Trophoblast cell (in vitro differentiated cells and primary cell): ENCODE results near the gene MST1.
"Not testable (repeated sequence)": the region's sequence is repeated elsewhere in the genome, so short reads cannot be mapped to it uniquely, and the experiment has no call there.

ENCODE experiments used
- DNase-seq, 2 donors: peaks; one replicate each; pipeline ENCODE4 v3.0.0-alpha.2; 2016
- H2AFZ ChIP-seq: 2 replicates; pipeline ENCODE4 v1.6.1; 2013; ENCODE audit warnings: low read length, moderate library complexity, mild to moderate bottlenecking; ENCODE audit not compliant: insufficient read depth, poor library complexity
- H2AK5ac ChIP-seq: 2 replicates; pipeline ENCODE4 v1.6.1; 2013; ENCODE audit warnings: mild to moderate bottlenecking, low read length
- H2BK120ac ChIP-seq: 2 replicates; pipeline ENCODE4 v1.6.1; 2013; ENCODE audit warnings: low read length, mild to moderate bottlenecking, moderate library complexity; ENCODE audit not compliant: insufficient read depth, poor library complexity
- H2BK12ac ChIP-seq: 2 replicates; pipeline ENCODE4 v1.6.1; 2013; ENCODE audit warnings: mild to moderate bottlenecking, low read length, moderate library complexity
- H2BK5ac ChIP-seq: 2 replicates; pipeline ENCODE4 v1.6.1; 2013; ENCODE audit warnings: low read length, low read depth, moderate library complexity, mild to moderate bottlenecking; ENCODE audit not compliant: poor library complexity
- H3K14ac ChIP-seq: 2 replicates; pipeline ENCODE4 v1.6.1; 2013; ENCODE audit warnings: mild to moderate bottlenecking, low read length
- H3K18ac ChIP-seq: 2 replicates; pipeline ENCODE4 v1.6.1; 2013; ENCODE audit warnings: mild to moderate bottlenecking, low read length
- H3K23ac ChIP-seq: 2 replicates; pipeline ENCODE4 v1.6.1; 2013; ENCODE audit warnings: low read length
- H3K27ac ChIP-seq: 2 replicates; pipeline ENCODE4 v1.5.1; 2013; ENCODE audit warnings: low read depth, mild to moderate bottlenecking, inconsistent platforms, low read length, moderate library complexity
- H3K27me3 ChIP-seq: 2 replicates; pipeline ENCODE4 v1.6.1; 2013; ENCODE audit warnings: inconsistent platforms, mild to moderate bottlenecking, low read length, moderate library complexity; ENCODE audit not compliant: insufficient read depth
- H3K36me3 ChIP-seq, 2 experiments: 1 replicate in 1 of 2; 2 replicates in 1 of 2; pipeline ENCODE4 v1.6.1; 2013; ENCODE audit warnings: low read length in 2 of 2, mild to moderate bottlenecking in 2 of 2, moderate library complexity in 1 of 2; ENCODE audit not compliant: insufficient read depth in 2 of 2, control insufficient read depth in 1 of 2
- H3K4ac ChIP-seq: 2 replicates; pipeline ENCODE4 v1.6.1; 2013; ENCODE audit warnings: low read depth, mild to moderate bottlenecking, low read length, moderate library complexity
- H3K4me1 ChIP-seq, 2 experiments: 1 replicate in 1 of 2; 2 replicates in 1 of 2; pipeline ENCODE4 v1.6.1; 2013; ENCODE audit warnings: low read length in 2 of 2, mild to moderate bottlenecking in 2 of 2, moderate library complexity in 1 of 2; ENCODE audit not compliant: insufficient read depth in 2 of 2, control insufficient read depth in 1 of 2
- H3K4me2 ChIP-seq: 2 replicates; pipeline ENCODE4 v1.6.1; 2013; ENCODE audit warnings: inconsistent platforms, mild to moderate bottlenecking, low read length, moderate library complexity
- H3K4me3 ChIP-seq: 2 replicates; pipeline ENCODE4 v1.5.1; 2013; ENCODE audit warnings: mild to moderate bottlenecking, low read depth, low read length, inconsistent platforms
- H3K79me1 ChIP-seq: one replicate; pipeline ENCODE4 v1.6.1; 2013; ENCODE audit warnings: low read length
- H3K79me2 ChIP-seq: 2 replicates; pipeline ENCODE4 v1.6.1; 2013; ENCODE audit warnings: low read length, mild to moderate bottlenecking; ENCODE audit not compliant: control insufficient read depth, insufficient read depth, poor library complexity
- H3K9ac ChIP-seq: 2 replicates; pipeline ENCODE4 v1.6.1; 2013; ENCODE audit warnings: mild to moderate bottlenecking, low read length
- H3K9me3 ChIP-seq: 2 replicates; pipeline ENCODE4 v1.6.1; 2013; ENCODE audit warnings: low read depth, mild to moderate bottlenecking, control low read depth, inconsistent platforms, low read length; ENCODE audit not compliant: insufficient read depth
- H4K12ac ChIP-seq: 2 replicates; pipeline ENCODE4 v1.6.1; 2013; ENCODE audit warnings: low read depth, mild to moderate bottlenecking, low read length, moderate library complexity
- H4K8ac ChIP-seq: 2 replicates; pipeline ENCODE4 v1.6.1; 2013; ENCODE audit warnings: low read depth, mild to moderate bottlenecking, low read length, moderate library complexity
- H4K91ac ChIP-seq: one replicate; pipeline ENCODE4 v1.6.1; 2013; ENCODE audit warnings: low read depth, mild to moderate bottlenecking, low read length, moderate library complexity
- WGBS: extraction: QIAGEN DNeasy Blood & Tissue Kit; methylation state at CpG from one replicate; pipeline ENCODE4 v1.1.7; 2013; ENCODE audit warnings: missing lambda C conversion rate; ENCODE audit not compliant: insufficient read length, insufficient coverage; ENCODE audit errors: extremely low coverage; 5-methylcytosine and 5-hydroxymethylcytosine counted together

Gene MST1

DNA sequence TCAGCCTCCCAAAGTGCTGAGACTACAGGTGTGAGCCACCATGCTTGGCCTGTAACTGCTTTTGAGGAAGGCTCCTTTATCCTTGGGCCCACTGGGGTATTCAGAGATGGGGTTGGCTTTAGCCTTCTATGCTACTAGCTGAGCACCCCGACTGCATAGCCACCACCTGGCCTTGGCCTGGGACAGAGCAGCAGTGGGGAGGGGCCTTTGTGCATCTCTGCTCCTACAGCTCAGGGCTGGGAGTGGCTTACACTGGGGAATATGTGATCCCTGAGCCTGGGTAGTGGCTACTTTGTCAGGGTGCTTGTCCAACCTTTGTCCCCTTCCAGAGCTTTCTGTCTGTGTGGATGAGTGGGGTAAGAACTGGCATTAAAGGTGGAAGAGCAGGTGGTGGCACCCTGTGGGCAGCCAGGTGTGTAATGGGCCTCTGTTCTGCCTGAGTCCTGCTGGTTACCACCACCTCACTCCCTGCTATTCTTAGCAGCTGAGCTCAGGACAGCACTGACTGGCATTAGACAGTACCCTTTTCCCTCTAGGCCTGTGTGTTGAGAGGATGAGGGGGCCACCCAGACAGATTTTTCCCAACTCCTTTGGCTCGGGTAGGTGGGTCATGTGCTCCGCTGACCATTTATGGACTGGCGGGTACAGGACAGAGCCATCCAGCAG, 6.2 kb upstream of the MST1 start:
- not testable (repeated sequence) for H4K91ac ChIP-seq, H2BK120ac ChIP-seq, H3K4ac ChIP-seq, H2AFZ ChIP-seq, H4K8ac ChIP-seq, H3K27me3 ChIP-seq, H3K79me1 ChIP-seq, DNase-seq, H2AK5ac ChIP-seq, H4K12ac ChIP-seq, H3K4me2 ChIP-seq, H3K9ac ChIP-seq, H3K9me3 ChIP-seq, H3K18ac ChIP-seq, H3K4me1 ChIP-seq, H3K27ac ChIP-seq, H3K23ac ChIP-seq, H3K79me2 ChIP-seq, H2BK12ac ChIP-seq, H2BK5ac ChIP-seq, H3K14ac ChIP-seq, H3K4me3 ChIP-seq
- H3K36me3 ChIP-seq, result peaks cover 17 to 30% of the 10 kb centered on the region in 2 experiments
- no CpG with 5 or more reads among the region's 4 CpGs for WGBS

DNA sequence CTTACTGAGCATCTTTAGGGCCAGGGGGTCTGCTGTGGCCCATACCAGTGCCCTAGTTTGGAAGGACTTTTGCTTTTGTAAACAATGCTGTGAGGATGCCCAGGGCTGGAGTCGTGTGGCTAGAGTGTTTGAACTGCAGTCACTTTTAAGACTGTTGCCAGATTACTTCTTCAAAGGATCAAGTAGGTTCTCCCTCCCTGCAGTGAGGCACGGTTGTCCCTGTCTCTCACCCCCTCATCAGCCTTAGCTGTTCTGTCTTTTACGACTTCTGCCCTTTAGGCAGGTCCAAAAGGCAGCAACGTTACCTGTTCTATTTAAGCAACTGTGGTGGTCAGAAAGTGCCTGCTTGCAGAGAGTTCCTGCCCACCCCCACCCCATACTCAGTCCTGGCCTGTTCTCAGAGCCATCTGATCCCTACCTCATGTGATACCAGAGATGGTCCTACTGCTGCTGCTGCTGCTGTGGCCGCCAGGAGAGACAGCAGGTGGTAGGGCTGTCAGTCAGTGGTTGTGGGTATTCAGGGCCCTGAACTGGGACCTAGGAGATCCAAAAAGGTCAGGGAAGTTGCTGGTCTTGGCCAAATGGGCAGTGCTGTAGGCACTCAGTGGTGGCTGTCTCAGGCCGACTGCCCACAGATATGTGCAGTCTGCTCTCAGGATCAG, 5.3 kb upstream of the MST1 start:
- not testable (repeated sequence) for H2AFZ ChIP-seq, H3K14ac ChIP-seq, H3K9me3 ChIP-seq, H2BK5ac ChIP-seq, H3K4me2 ChIP-seq, H4K8ac ChIP-seq, H3K4me3 ChIP-seq, H2AK5ac ChIP-seq, H3K27ac ChIP-seq, DNase-seq, H3K79me2 ChIP-seq, H2BK120ac ChIP-seq, H3K18ac ChIP-seq, H4K12ac ChIP-seq, H4K91ac ChIP-seq, H3K79me1 ChIP-seq, H3K27me3 ChIP-seq, H3K9ac ChIP-seq, H3K23ac ChIP-seq, H3K4ac ChIP-seq, H2BK12ac ChIP-seq
- no CpG with 5 or more reads among the region's 6 CpGs for WGBS
- Histone ChIP-seq H3K36me3 (peaks cover 14 to 24% of the 10 kb centered on the region in 2 experiments), H3K4me1 (peaks cover 2 to 12% of the 10 kb centered on the region in 2 experiments)

DNA sequence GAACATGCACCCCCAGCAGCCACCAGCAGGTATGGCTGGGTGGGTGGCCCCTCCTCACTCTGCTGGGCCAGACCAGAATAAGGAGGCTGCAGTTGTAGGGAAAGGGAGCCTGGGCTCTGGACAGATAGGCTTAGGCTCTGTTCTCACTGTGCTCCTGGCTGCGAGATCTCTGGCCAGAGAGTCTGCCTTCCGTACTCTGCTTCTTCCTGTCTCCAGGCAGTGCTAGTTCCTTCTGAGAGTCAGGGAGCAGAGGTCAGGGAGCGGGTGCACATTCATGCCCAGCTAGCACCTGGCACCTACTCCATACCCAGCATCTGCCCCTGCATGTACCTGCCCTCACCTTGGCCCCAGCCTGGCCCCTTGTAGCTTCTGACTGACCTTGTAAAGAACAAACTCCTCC, 2.2 kb upstream of the MST1 start:
- not testable (repeated sequence) for H3K79me1 ChIP-seq, H3K27me3 ChIP-seq, H4K8ac ChIP-seq, H3K79me2 ChIP-seq, H3K4me2 ChIP-seq, H4K12ac ChIP-seq, H2BK120ac ChIP-seq, H3K27ac ChIP-seq, H2AK5ac ChIP-seq, H3K23ac ChIP-seq, H3K4ac ChIP-seq, H3K36me3 ChIP-seq, H3K9ac ChIP-seq, H2BK5ac ChIP-seq, DNase-seq, H2BK12ac ChIP-seq, H2AFZ ChIP-seq, H4K91ac ChIP-seq, H3K4me3 ChIP-seq, H3K14ac ChIP-seq, H3K18ac ChIP-seq, H3K9me3 ChIP-seq
- peaks cover 3 to 14% of the 10 kb centered on the region in 2 experiments for H3K4me1 ChIP-seq
- no CpG with 5 or more reads among the region's 3 CpGs for whole genome bisulfite sequencing

DNA sequence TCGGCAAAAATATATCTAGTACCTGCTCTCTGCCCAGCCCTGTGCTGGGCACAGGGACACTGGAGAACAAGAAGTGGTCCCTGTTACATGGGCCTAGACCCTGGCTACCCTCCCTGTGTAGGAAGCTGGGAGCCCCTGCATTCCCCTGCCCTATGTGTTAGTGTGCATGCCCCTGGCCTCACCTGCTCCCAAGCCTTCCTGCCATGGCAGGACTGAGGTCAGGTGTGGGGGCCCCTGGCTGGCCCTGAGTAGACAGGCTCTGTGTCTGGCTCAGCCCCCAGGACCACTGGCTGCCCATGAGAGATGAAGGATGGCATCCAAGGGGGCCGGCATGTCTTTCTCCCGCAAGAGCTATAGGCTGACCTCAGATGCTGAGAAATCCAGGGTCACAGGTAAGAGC, 1.6 kb upstream of the MST1 start:
- not testable (repeated sequence) for H3K9me3 ChIP-seq, H3K4ac ChIP-seq, DNase-seq, H3K79me1 ChIP-seq, H3K4me3 ChIP-seq, H2BK12ac ChIP-seq, H3K27ac ChIP-seq, H4K8ac ChIP-seq, H3K4me2 ChIP-seq, H3K9ac ChIP-seq, H2BK5ac ChIP-seq, H3K18ac ChIP-seq, H3K23ac ChIP-seq, H3K79me2 ChIP-seq, H2AFZ ChIP-seq, H3K27me3 ChIP-seq, H2AK5ac ChIP-seq, H3K14ac ChIP-seq, H4K12ac ChIP-seq, H2BK120ac ChIP-seq, H4K91ac ChIP-seq, H3K36me3 ChIP-seq
- peaks cover 3 to 16% of the 10 kb centered on the region in 2 experiments for H3K4me1 ChIP-seq
- WGBS, result no CpG with 5 or more reads among the region's 3 CpGs
